Measurements from ENCODE around the gene CYP27B1. TPM values are rescaled to one million over a fixed set of nuclear protein-coding genes. Genes with fewer than 3 reads are reported as not detected.

Gene CYP27B1
- total RNA-seq, 4 donors from 2014 or later: 0.17 to 0.44 TPM; not detected in 2

DNA sequence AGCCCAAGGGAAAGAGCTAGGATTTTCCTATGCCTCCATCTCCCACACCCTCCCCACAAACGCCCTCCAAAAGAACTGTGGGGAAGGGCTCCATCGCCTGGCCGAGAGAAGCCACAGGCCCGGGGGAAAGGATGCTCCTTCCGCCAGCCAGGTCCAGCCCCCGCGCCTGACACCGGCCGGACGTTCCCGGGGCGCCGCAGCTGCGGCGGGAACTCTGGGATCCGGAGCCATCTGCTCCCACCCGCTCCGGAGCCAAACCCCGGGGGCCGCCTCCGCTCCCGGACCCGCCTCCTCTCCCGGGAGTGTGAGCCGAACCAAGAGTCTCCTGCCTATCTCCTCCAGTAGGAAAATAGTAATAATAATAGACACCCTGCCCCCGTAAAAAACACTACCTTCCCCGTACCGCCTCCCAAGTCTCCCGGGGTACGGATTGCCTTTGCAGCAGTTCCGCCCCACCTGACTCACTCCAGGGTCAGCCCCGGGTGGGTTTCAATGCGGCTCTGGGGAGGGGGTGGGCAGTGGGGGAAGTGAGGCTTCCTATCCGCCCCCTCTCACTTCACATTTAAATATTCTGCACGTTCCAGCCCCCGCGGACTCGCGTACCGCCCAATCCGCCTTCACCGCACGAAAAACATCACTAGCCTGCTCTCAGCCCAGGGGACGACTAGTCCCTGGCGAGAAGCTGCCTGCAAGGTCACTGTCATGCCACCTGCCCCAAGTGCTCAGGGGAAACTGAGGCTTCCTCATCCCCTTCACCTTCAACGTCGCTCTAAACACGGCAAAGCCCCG lies 30.7 kb downstream of the CYP27B1 start:
- TF ChIP-seq, protein P1, sequence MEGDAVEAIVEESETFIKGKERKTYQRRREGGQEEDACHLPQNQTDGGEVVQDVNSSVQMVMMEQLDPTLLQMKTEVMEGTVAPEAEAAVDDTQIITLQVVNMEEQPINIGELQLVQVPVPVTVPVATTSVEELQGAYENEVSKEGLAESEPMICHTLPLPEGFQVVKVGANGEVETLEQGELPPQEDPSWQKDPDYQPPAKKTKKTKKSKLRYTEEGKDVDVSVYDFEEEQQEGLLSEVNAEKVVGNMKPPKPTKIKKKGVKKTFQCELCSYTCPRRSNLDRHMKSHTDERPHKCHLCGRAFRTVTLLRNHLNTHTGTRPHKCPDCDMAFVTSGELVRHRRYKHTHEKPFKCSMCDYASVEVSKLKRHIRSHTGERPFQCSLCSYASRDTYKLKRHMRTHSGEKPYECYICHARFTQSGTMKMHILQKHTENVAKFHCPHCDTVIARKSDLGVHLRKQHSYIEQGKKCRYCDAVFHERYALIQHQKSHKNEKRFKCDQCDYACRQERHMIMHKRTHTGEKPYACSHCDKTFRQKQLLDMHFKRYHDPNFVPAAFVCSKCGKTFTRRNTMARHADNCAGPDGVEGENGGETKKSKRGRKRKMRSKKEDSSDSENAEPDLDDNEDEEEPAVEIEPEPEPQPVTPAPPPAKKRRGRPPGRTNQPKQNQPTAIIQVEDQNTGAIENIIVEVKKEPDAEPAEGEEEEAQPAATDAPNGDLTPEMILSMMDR (IDR thresholded peaks at IDR 0.05; ENCODE audit: low read depth): no peak

DNA sequence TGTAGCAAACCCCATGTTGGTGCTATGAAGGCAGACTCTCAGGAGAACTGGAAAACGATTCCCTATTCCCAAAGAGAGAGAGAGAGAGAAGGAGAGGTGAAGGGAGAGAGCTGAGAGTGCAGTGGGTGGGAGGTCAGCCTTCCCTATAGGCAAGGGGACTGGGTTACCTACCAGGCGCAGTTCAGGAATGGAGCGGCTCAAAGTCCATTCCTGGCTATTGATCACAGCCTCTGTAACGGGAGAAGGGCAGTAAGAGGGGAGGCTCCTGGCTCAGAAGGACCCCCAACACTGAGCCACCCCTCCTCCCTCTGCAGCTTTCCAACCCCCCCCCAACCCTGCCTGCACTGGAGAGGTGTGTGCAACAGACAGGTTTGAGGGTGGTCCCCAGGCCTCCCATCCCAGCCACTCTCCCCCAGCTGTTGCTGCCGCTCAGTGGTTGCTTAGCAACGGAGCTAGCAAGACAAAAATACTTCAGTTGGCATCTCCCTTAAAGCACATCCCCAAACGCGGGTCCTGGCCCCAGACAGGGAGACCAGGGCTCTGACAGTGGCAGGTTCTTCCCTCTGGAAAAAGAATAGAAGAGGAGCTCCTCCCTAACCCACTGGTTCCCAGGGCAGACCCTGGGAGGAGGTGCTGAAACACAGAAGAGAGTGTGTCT lies 31.6 kb downstream of the CYP27B1 start:
- TF ChIP-seq, protein P1 (IDR thresholded peaks at IDR 0.05; ENCODE audit: low read depth): no peak

DNA sequence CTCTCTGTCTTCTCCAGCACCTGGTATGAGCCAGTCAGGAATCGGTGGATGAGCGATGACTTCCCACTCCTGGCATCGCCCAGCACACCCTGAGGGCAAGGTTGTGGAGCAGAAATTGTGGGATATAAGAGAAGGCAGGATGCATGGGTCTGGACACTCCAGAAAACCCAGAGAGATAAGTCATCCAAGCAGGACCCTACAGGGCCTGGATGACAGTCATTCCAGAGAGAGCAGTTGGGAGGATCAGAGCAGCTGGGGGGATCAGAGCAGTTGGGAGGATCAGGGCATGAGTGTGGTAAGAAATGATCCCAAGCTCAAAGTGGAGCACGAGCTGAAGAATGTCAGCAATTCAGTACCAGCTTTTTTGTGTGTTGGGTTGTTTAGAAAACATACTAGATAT lies 32.3 kb downstream of the CYP27B1 start:
- TF ChIP-seq, protein P1 (IDR thresholded peaks at IDR 0.05; ENCODE audit: low read depth): no peak

DNA sequence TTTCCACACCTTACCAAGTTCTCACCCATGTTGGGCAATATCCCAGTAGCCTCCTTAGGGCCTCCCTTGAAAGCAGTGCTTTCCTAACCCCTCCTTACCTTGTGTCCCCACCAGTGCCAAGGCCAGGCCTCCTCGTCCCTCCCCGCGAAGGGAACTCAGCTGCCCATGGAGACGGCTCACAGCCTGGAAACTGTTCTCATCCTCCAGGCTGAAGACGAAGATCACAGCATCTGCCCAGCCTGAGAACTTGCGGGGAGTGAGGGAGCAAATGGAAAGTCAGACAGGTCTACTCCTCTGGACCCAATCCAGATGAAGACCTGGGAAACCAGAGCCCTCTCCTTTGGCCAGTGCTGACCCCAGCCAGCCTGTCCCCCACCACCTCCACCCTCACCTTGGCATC lies 33.0 kb downstream of the CYP27B1 start:
- TF ChIP-seq, protein P1 (IDR thresholded peaks at IDR 0.05; ENCODE audit: low read depth): no peak

DNA sequence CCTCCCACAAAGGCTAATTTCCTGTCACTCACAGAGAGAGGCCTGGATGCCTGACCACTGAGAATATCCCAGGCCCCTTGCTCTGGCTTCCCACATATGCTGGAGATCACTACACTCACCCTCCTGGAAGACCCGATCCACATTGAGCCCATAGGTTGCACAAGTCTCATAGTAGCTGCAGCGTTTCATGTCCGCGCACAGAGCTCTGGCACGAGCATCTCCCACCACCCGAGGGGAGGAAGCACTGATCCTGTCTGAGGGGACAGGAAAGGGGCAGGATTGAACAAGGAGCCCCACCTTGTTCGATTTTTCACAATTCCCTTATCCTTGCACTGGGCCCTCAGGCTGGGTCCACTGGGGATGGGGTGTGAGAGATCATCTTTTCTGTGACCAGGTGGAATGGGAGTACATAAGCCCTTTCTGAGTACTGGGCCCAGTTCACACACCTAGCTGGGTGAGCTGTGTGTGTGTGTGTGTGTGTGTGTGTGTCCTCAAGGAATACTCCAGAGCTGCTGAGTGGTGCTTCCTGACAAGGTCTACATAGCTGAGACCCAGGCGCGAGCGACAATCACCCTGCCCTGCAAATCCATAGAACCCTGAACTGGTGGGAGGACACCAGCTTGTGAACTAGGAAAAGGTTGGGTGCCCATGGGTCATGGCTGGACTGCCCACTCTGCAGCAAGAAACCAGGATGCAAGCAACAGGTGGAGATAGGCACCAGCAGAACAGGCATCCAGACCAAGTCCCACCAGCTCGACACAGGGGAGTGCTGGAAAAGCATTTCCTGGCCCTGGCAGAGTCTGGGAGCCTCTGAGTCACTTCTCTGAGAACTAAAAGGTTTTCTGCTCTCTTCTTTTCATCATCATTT lies 33.9 kb downstream of the CYP27B1 start:
- TF ChIP-seq, protein P1 (IDR thresholded peaks at IDR 0.05; ENCODE audit: low read depth): no peak

DNA sequence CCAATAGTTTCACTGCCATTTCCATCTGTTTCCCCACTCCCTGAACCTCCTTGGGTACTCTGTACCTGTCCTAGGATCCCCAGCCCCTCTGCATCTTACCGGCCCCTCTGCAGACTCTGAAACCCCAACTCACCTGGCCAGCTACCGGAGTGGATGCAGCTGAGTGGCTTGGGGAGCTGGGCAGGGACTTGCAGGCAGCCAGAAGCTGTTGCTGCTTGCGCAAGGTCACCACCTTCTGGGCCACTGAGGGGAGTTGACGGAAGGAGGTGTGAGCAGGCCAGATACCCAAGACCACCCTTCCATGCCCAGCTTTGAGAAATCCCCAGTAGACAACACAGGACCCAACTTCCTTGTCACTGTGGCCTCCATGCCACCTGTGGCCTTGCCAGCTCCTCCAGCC lies 34.6 kb downstream of the CYP27B1 start:
- TF ChIP-seq, protein P1 (IDR thresholded peaks at IDR 0.05; ENCODE audit: low read depth): no peak

Data from subcutaneous adipose tissue (tissue), 4 donors.